ENCODE data around the gene CD200. TPM values are rescaled to one million over a fixed set of nuclear protein-coding genes. Genes with fewer than 3 reads are reported as not detected.
A peak's percentile ranks its signal among the peaks of the same experiment; 100 is the strongest.
"Not testable (repeated sequence)": the region's sequence is repeated elsewhere in the genome, so short reads cannot be mapped to it uniquely, and the experiment has no call there.

The CD200 gene
- total and polyA plus RNA-seq, 5 donors, result 2.8 to 4.5 (median 3.8) TPM

DNA sequence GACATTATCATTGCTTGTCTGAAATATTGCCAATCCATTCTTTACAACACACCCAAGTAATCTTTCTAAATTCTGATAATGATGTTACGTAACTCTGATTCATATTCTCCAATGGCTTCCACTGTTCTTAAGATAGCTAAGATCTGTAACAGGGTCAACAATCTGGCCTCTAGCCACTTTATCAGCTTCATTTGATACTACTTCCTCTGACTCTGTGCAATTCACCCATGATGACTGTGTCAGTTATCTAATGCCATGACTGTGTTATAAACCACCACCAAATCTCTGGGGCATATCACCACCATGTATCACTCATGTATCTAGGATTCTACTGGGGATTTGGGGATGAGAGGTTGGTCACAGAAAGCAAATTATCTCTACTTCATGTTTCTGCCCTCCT is 44.0 kb downstream of the CD200 start:
- DNase-seq (no peak), ATAC-seq (peak; percentile 81 to 92)
- H3K9me3 ChIP-seq (ENCODE audit: control insufficient read depth, low read length), result no peaks in the 10 kb centered on the region
- 25% methylated on average over 1 of the region's 1 CpG for WGBS
- H3K4me3 ChIP-seq (ENCODE audit: low read length), result no peak overlapping the region
- intact Hi-C loops (cut with DNase I), result no loop called here
- H3K27ac ChIP-seq (ENCODE audit: low read length), result peak overlapping the region; percentile 67
- peaks cover 12% of the 10 kb centered on the region for H3K4me1 ChIP-seq (ENCODE audit: control insufficient read depth, insufficient read depth, low read length)
- H3K27me3 ChIP-seq (ENCODE audit: control insufficient read depth, insufficient read depth), result no peaks in the 10 kb centered on the region

DNA sequence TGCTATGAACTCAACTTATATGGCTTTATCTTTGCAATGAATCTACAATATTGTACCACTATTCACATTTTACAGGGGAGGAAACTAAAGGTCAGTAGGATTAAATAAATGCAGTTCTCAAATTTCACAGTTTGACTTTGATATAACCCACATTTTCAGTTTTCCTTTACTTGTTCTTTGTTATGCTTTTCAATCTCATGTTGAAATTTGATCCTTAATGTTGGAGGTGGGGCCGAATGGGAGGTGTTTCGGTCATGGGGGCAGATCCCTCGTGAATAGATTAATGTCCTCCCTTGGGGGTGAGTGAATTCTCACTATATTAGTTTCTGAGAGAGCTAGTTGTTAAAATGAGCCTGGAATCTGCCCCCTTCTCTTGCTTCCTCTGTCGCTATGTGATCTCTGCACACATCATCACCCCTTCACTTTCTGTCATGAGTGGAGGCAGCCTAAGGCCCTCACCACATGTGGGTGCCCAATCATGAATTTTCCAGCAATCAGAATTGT is 44.7 kb downstream of the CD200 start:
- no peaks in the 10 kb centered on the region for H3K9me3 ChIP-seq (ENCODE audit: control insufficient read depth, low read length)
- H3K27ac ChIP-seq (ENCODE audit: low read length), result no peak overlapping the region
- 36% methylated on average over 4 of the region's 4 CpGs for WGBS
- ATAC-seq, result peak; percentile 25 to 66
- DNase-seq, result peak in 2 of 3 donors; percentile 44 to 56
- no peak overlapping the region for H3K4me3 ChIP-seq (ENCODE audit: low read length)
- H3K27me3 ChIP-seq (ENCODE audit: control insufficient read depth, insufficient read depth), result no peaks in the 10 kb centered on the region
- H3K4me1 ChIP-seq (ENCODE audit: control insufficient read depth, insufficient read depth, low read length), result peaks cover 12% of the 10 kb centered on the region
- intact Hi-C loops (cut with DNase I), result no loop called here

DNA sequence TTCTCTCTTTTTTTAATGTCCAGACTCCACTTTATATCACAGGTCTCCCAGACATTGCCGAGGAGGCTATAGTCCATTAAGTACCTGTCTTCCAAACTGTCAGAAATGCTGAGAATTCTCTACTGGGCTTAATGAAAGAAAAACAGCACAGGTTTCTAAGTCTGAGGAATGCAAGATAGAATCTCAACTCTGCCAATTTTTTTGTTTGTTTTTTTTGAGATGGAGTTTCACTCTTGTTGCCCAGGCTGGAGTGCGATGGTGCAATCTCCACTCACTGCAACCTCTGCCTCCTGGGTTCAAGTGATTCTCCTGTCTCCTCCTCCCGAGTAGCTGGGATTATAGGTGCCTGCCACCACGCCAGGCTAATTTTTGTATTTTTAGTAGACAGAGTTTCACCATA is 45.4 kb downstream of the CD200 start:
- H3K27me3 ChIP-seq (ENCODE audit: control insufficient read depth, insufficient read depth); H3K9me3 ChIP-seq (ENCODE audit: control insufficient read depth, low read length); H3K27ac ChIP-seq (ENCODE audit: low read length); intact Hi-C loops (cut with DNase I); H3K4me3 ChIP-seq (ENCODE audit: low read length); ATAC-seq: not testable (repeated sequence)
- WGBS, result 80% methylated on average over 4 of the region's 4 CpGs
- peaks cover 12% of the 10 kb centered on the region for H3K4me1 ChIP-seq (ENCODE audit: control insufficient read depth, insufficient read depth, low read length)
- peak in 1 of 3 donors; percentile 57 for DNase-seq

DNA sequence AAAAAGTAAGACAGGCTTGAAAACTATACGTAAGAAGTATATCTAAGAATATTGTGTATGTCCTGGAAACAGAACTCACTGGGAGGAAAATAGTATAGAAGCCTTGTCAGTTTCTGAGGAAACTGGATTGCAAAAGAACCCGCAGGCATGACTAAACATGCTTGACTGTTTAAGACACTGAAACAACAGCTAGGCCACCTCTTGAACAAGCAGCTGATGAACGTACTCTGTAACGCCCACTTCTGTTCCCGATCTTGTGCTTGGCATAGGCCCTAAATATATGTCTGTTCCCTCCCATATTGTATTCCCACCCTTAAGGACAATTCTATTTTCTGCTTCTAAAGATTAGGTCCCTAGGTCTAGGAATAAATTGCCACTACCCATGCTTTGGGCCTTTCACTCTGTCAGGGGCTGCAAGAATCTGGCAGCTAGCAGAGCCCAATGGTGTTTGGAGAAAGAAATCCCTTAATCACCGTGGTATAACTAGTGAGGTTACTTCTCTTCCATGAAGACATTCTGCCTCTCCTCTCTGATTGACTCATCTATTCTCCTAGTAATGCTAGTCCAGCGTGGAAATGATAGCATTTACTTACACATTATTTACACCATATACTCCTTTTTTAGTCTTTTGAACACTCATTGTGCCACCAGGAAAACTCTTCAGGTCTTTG is 46.2 kb downstream of the CD200 start:
- Histone ChIP-seq H3K27ac (ENCODE audit: low read length) (no peak overlapping the region), H3K4me3 (ENCODE audit: low read length) (no peak overlapping the region), H3K27me3 (ENCODE audit: control insufficient read depth, insufficient read depth) (no peaks in the 10 kb centered on the region), H3K4me1 (ENCODE audit: control insufficient read depth, insufficient read depth, low read length) (peaks cover 9% of the 10 kb centered on the region), H3K9me3 (ENCODE audit: control insufficient read depth, low read length) (no peaks in the 10 kb centered on the region)
- intact Hi-C loops (cut with DNase I), result no loop called here
- DNase-seq (no peak), ATAC-seq (no peak)
- WGBS, result 80% methylated on average over 7 of the region's 7 CpGs

DNA sequence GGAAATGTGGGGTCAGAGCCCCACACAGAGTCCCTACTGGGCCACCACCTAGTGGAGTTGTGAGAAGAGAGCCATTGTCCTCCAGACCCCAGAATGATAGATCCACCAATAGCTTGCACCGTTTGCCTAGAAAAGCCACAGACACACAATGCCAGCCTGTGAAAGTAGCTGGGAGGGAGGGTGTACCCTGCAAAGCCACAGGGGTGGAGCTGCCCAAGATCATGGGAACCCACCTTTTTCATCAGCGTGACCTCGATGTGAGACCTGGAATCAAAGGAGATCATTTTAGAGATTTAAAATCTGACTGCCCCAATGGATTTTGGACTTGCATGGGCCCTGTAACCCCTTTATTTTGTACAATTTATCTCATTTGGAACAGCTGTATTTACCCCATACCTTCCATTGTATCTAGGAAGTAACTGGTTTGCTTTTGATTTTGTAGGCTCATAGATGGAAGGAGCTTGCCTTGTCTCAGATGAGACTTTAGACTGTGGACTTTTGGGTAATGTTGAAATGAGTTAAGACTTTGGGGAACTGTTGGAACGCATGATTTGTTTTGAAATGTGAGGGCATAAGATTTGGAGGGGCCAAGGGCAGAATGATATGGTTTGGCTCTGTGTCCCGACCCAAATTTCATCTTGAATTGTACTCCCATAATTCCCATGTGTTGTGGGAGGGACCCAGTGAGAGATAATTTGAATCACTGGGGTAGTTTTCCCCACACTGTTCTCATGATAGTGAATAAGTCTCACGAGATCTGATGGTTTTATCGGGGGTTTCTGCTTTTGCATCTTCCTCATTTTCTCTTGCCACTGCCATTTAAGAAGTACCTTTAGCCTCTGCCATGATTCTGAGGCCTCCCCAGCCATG is 49.0 kb downstream of the CD200 start:
- H3K27me3 ChIP-seq (ENCODE audit: control insufficient read depth, insufficient read depth), result no peaks in the 10 kb centered on the region
- ATAC-seq, result no peak
- intact Hi-C loops (cut with DNase I), result no loop called here
- H3K4me3 ChIP-seq (ENCODE audit: low read length), result no peak overlapping the region
- no peak overlapping the region for H3K27ac ChIP-seq (ENCODE audit: low read length)
- WGBS, result 84% methylated on average over 7 of the region's 7 CpGs
- peaks cover 3% of the 10 kb centered on the region for H3K4me1 ChIP-seq (ENCODE audit: control insufficient read depth, insufficient read depth, low read length)
- H3K9me3 ChIP-seq (ENCODE audit: control insufficient read depth, low read length), result no peaks in the 10 kb centered on the region
- DNase-seq, result no peak

DNA sequence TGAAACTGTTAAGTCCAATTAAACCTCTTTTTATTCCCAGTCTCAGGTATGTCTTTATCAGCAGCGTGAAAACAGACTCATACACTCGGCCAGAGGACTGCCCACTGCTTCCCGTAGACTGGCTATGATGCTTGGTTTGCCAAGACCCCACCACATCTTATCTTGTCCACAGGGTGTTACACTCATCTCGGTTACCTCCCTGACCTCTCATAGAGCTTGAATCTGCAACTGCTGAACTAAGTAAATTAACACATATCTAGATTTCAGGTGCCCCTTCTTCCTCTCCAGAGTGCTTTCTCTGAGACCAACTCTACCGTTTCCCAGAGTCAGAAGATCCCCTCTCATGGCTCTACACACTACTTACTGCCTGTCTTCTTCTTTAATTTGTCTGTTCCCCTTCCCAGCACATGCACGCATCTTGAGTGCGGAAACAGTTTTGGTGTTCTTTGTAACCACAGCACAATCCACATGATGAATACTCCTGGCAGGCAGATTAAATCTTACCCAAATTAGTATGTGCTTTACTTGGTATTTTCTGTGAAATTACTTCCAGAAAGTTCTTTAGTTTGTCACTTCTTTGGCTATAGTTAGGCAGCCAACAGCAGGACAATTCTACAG is 49.7 kb downstream of the CD200 start:
- Histone ChIP-seq H3K4me3 (ENCODE audit: low read length) (no peak overlapping the region), H3K27ac (ENCODE audit: low read length) (no peak overlapping the region), H3K27me3 (ENCODE audit: control insufficient read depth, insufficient read depth) (no peaks in the 10 kb centered on the region), H3K4me1 (ENCODE audit: control insufficient read depth, insufficient read depth, low read length) (peaks cover 1% of the 10 kb centered on the region), H3K9me3 (ENCODE audit: control insufficient read depth, low read length) (no peaks in the 10 kb centered on the region)
- ATAC-seq, result no peak
- DNase-seq, result no peak
- intact Hi-C loops (cut with DNase I), result no loop called here
- WGBS, result 85% methylated on average over 7 of the region's 7 CpGs

DNA sequence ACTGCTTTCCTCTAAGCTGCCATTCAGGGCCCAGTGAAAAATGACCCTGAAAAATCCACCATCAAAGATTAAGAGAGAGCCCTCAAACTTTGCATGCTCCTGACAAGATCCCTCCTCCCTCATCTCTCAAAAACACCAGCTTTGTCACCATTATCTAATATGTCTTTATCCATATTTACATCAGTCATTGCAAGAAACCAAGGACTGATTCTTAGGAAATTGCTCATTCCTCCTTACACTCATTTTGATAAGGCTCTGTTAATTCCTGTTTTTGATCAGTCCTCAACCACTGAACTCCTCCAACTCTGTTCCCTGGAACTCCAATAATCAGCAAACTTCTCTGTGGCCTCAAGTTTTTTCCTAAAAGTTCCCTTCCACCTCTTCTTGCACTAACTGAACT is 51.8 kb downstream of the CD200 start:
- intact Hi-C loops (cut with DNase I), result no loop called here
- no peak for DNase-seq
- no peaks in the 10 kb centered on the region for H3K4me1 ChIP-seq (ENCODE audit: control insufficient read depth, insufficient read depth, low read length)
- no peak for ATAC-seq
- H3K9me3 ChIP-seq (ENCODE audit: control insufficient read depth, low read length), result no peaks in the 10 kb centered on the region
- no peak overlapping the region for H3K27ac ChIP-seq (ENCODE audit: low read length)
- H3K27me3 ChIP-seq (ENCODE audit: control insufficient read depth, insufficient read depth), result no peaks in the 10 kb centered on the region
- no peak overlapping the region for H3K4me3 ChIP-seq (ENCODE audit: low read length)

DNA sequence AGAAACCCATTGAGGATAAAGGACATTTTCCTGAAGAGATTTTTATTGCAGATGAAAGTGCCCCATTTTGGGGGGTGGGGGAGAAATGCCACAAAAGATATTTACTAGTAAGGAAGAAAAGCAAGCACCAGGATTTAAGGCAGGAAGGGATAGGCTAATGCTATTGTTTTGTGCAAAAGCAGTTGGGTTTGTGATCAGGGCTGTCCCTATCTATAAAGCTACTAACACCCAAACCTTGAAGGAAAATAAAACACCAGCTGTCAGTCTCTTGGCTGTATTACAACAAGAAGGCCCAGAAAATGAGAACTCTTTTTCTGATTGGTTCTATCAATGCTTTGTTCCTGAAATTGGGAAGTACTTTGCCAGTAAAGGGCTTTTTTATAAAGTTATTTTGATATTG is 56.0 kb downstream of the CD200 start:
- no peak for ATAC-seq
- no peaks in the 10 kb centered on the region for H3K27me3 ChIP-seq (ENCODE audit: control insufficient read depth, insufficient read depth)
- no peak for DNase-seq
- peaks cover 7% of the 10 kb centered on the region for H3K4me1 ChIP-seq (ENCODE audit: control insufficient read depth, insufficient read depth, low read length)
- H3K4me3 ChIP-seq (ENCODE audit: low read length), result no peak overlapping the region
- no peaks in the 10 kb centered on the region for H3K9me3 ChIP-seq (ENCODE audit: control insufficient read depth, low read length)
- intact Hi-C loops (cut with DNase I), result no loop called here
- H3K27ac ChIP-seq (ENCODE audit: low read length), result no peak overlapping the region

DNA sequence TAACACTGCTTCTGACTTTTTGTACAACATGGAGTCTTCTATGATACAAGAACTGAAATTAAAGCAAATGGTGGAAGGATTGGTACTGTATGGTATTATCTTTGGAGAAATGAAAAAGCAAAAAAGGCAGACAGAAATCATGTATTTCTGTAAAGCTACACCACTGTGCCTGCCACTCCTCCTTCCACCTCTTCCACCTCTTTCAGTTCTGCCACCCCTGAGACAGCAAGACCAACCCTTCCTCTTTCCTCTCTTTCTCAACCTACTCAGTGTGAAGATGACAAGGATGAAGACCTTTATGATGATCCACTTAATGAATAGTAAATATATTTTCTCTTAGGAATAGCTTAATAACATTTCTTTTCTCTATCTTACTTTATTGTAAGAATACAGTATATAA is 57.0 kb downstream of the CD200 start:
- H3K27me3 ChIP-seq (ENCODE audit: control insufficient read depth, insufficient read depth), result no peaks in the 10 kb centered on the region
- peaks cover 7% of the 10 kb centered on the region for H3K4me1 ChIP-seq (ENCODE audit: control insufficient read depth, insufficient read depth, low read length)
- no peak overlapping the region for H3K27ac ChIP-seq (ENCODE audit: low read length)
- no peak for ATAC-seq
- no peaks in the 10 kb centered on the region for H3K9me3 ChIP-seq (ENCODE audit: control insufficient read depth, low read length)
- H3K4me3 ChIP-seq (ENCODE audit: low read length), result no peak overlapping the region
- intact Hi-C loops (cut with DNase I), result no loop called here
- DNase-seq, result no peak

DNA sequence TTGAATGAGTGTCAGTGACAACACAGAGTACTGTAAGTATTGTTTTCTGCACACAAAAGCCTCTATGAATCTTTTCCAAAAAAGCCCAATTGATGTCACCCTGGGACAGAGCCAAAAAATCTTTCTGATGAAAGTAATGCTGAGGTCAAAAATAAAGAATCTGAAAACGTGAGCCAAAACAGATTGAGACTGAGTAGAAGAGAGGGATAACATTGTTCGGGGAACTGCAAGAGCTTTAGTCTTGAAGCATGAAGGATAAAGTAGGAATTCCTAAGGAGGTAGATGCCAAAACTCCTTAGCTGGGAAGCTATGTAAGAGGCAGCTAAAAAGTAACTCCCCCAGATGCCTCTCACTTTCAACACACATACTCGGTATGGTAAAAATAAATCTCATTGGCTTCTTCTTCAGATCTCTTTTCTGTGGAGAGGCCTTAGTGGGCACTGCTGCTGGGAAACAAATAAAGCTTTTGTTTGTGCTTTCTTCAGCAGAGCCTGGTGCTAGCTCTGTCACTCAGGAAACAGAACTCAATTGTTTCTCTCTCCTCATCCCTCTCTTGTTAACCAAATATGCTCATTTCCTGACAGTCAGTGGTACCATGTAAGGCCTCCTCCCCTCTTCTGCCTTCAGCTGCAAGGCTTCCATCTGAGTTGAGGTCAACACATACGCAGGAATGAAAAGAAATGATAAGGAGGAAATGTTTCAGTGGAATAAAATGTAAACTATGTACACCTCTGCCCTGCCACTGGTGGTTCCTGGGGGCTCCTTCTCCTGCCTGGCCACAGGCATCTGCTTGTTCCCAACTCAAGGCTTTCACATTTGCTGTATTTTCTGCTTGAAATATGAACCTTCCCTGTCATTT is 58.1 kb downstream of the CD200 start:
- Histone ChIP-seq H3K4me3 (ENCODE audit: low read length) (no peak overlapping the region), H3K27ac (ENCODE audit: low read length) (peak overlapping the region; percentile 54), H3K9me3 (ENCODE audit: control insufficient read depth, low read length) (no peaks in the 10 kb centered on the region), H3K27me3 (ENCODE audit: control insufficient read depth, insufficient read depth) (no peaks in the 10 kb centered on the region), H3K4me1 (ENCODE audit: control insufficient read depth, insufficient read depth, low read length) (peaks cover 7% of the 10 kb centered on the region)
- intact Hi-C loops (cut with DNase I), result no loop called here
- 6% methylated on average over 4 of the region's 4 CpGs for WGBS
- ATAC-seq (peak; percentile 78 to 82), DNase-seq (no peak)

Data from right cardiac atrium (tissue), 5 donors.